Immature natural killer cell (primary cell): ENCODE results near the gene CNOT2. TPM values are rescaled to one million over a fixed set of nuclear protein-coding genes. Genes with fewer than 3 reads are reported as not detected.
"Not testable (repeated sequence)": the region's sequence is repeated elsewhere in the genome, so short reads cannot be mapped to it uniquely, and the experiment has no call there.

Experiments
- DNase-seq, 3 donors: peaks; one replicate each; pipeline ENCODE4 v3.0.0; 2022; ENCODE audit warnings: mixed read lengths in 1 of 3
- H3K27ac Mint-ChIP-seq, 6 donors: one replicate each; pipeline ENCODE4 v1.8.0; 2020; ENCODE audit warnings: mixed read lengths in 6 of 6, mild to moderate bottlenecking in 5 of 6, inconsistent platforms in 4 of 6, moderate library complexity in 3 of 6
- H3K27me3 Mint-ChIP-seq, 3 donors: one replicate each; pipeline ENCODE4 v1.8.0; 2020 to 2021; ENCODE audit warnings: low read depth in 3 of 3, mild to moderate bottlenecking in 3 of 3, mixed read lengths in 3 of 3, moderate library complexity in 3 of 3, inconsistent platforms in 1 of 3
- H3K36me3 Mint-ChIP-seq, 3 donors: one replicate each; pipeline ENCODE4 v1.8.0; 2020; ENCODE audit warnings: mixed read lengths in 3 of 3, inconsistent platforms in 2 of 3, mild to moderate bottlenecking in 2 of 3
- H3K4me1 Mint-ChIP-seq, 2 donors: one replicate each; pipeline ENCODE4 v1.8.0; 2020; ENCODE audit warnings: inconsistent platforms in 2 of 2, mild to moderate bottlenecking in 2 of 2, mixed read lengths in 2 of 2, moderate library complexity in 1 of 2
- H3K4me3 Mint-ChIP-seq, 5 donors: one replicate each; pipeline ENCODE4 v1.8.0; 2020; ENCODE audit warnings: mild to moderate bottlenecking in 5 of 5, mixed read lengths in 5 of 5, inconsistent platforms in 3 of 5, moderate library complexity in 3 of 5
- H3K9me3 Mint-ChIP-seq, 6 donors: one replicate each; pipeline ENCODE4 v1.8.0; 2020; ENCODE audit warnings: mild to moderate bottlenecking in 6 of 6, mixed read lengths in 6 of 6, inconsistent platforms in 4 of 6, moderate library complexity in 3 of 6
- polyA plus RNA-seq, 3 donors: library from polyadenylated mRNA; unstranded; fragments of 300-500 nt; fragmentation: Illumina TruSeq; gene quantifications; one replicate each; pipeline ENCODE4 v1.2.3, GENCODE V29; 2021

CNOT2 gene
- polyA plus RNA-seq, 3 donors from 2014 or later: 84.6 to 126 (median 114) TPM

GRCh38 chr12:70288817-70289216 is 45.6 kb downstream of the CNOT2 start:
- no peak for DNase-seq
- no peaks in the 10 kb centered on the region for H3K9me3 Mint-ChIP-seq
- peaks cover 41 to 64% of the 10 kb centered on the region in 2 donors for H3K4me1 Mint-ChIP-seq
- no peak overlapping the region for H3K4me3 Mint-ChIP-seq
- peak overlapping the region in 2 of 6 donors; percentile 5 to 43 for H3K27ac Mint-ChIP-seq
- peaks cover 0 to 14% (median 4%) of the 10 kb centered on the region in 3 donors for H3K27me3 Mint-ChIP-seq
- peaks cover 0 to 9% (median 4%) of the 10 kb centered on the region in 3 donors for H3K36me3 Mint-ChIP-seq

GRCh38 chr12:70290116-70290515 is 46.9 kb downstream of the CNOT2 start:
- DNase-seq: no peak
- Mint-ChIP-seq H3K4me1 (peaks cover 49 to 76% of the 10 kb centered on the region in 2 donors), H3K4me3 (no peak overlapping the region), H3K9me3 (no peaks in the 10 kb centered on the region), H3K36me3 (peaks cover 0 to 15% (median 4%) of the 10 kb centered on the region in 3 donors), H3K27ac (peak overlapping the region in 4 of 6 donors; percentile 5 to 66 (median 28)), H3K27me3 (peaks cover 0 to 11% (median 7%) of the 10 kb centered on the region in 3 donors)

GRCh38 chr12:70292017-70292776 is 49.0 kb downstream of the CNOT2 start:
- peaks cover 42 to 73% of the 10 kb centered on the region in 2 donors for H3K4me1 Mint-ChIP-seq
- peaks cover 0 to 6% (median 0%) of the 10 kb centered on the region in 3 donors for H3K36me3 Mint-ChIP-seq
- no peak overlapping the region for H3K4me3 Mint-ChIP-seq
- no peaks in the 10 kb centered on the region for H3K9me3 Mint-ChIP-seq
- H3K27me3 Mint-ChIP-seq: peaks cover 0 to 11% (median 7%) of the 10 kb centered on the region in 3 donors
- no peak for DNase-seq
- H3K27ac Mint-ChIP-seq: peak overlapping the region in 1 of 6 donors; percentile 47

GRCh38 chr12:70304684-70305555 is 61.7 kb downstream of the CNOT2 start:
- DNase-seq: peak in 1 of 3 donors; percentile 13
- H3K9me3 Mint-ChIP-seq, H3K27me3 Mint-ChIP-seq: not testable (repeated sequence)
- H3K36me3 Mint-ChIP-seq: peaks cover 0 to 16% (median 12%) of the 10 kb centered on the region in 3 donors
- H3K27ac Mint-ChIP-seq: peak overlapping the region; percentile 60 to 85 (median 76)
- peak overlapping the region; percentile 24 to 67 (median 52) for H3K4me3 Mint-ChIP-seq
- H3K4me1 Mint-ChIP-seq: peaks cover 53 to 72% of the 10 kb centered on the region in 2 donors

GRCh38 chr12:70305794-70306193 is 62.6 kb downstream of the CNOT2 start:
- Mint-ChIP-seq H3K36me3 (peaks cover 0 to 16% (median 12%) of the 10 kb centered on the region in 3 donors), H3K27me3 (peaks cover 0 to 5% (median 3%) of the 10 kb centered on the region in 3 donors), H3K9me3 (no peaks in the 10 kb centered on the region), H3K27ac (peak overlapping the region in 4 of 6 donors; percentile 22 to 85 (median 70)), H3K4me3 (no peak overlapping the region), H3K4me1 (peaks cover 51 to 80% of the 10 kb centered on the region in 2 donors)
- no peak for DNase-seq

- no peak overlapping the region for H3K4me3 Mint-ChIP-seq
- H3K27ac Mint-ChIP-seq: peak overlapping the region in 5 of 6 donors; percentile 11 to 61 (median 44)
- no peaks in the 10 kb centered on the region for H3K9me3 Mint-ChIP-seq
- H3K36me3 Mint-ChIP-seq: peaks cover 0 to 16% (median 12%) of the 10 kb centered on the region in 3 donors
- peaks cover 0 to 5% (median 3%) of the 10 kb centered on the region in 3 donors for H3K27me3 Mint-ChIP-seq
- no peak for DNase-seq
- peaks cover 45 to 77% of the 10 kb centered on the region in 2 donors for H3K4me1 Mint-ChIP-seq
Observed at GRCh38 chr12:70306676-70307075, 63.4 kb downstream of the CNOT2 start.

GRCh38 chr12:70307868-70308267 is 64.6 kb downstream of the CNOT2 start:
- no peaks in the 10 kb centered on the region for H3K9me3 Mint-ChIP-seq
- no peak overlapping the region for H3K4me3 Mint-ChIP-seq
- H3K36me3 Mint-ChIP-seq: peaks cover 0 to 16% (median 15%) of the 10 kb centered on the region in 3 donors
- peaks cover 0 to 5% (median 3%) of the 10 kb centered on the region in 3 donors for H3K27me3 Mint-ChIP-seq
- H3K27ac Mint-ChIP-seq: peak overlapping the region in 4 of 6 donors; percentile 36 to 61 (median 49)
- H3K4me1 Mint-ChIP-seq: peaks cover 44 to 78% of the 10 kb centered on the region in 2 donors
- no peak for DNase-seq

GRCh38 chr12:70309348-70309747 is 66.1 kb downstream of the CNOT2 start:
- peaks cover 0 to 9% (median 6%) of the 10 kb centered on the region in 3 donors for H3K36me3 Mint-ChIP-seq
- peaks cover 0 to 5% (median 3%) of the 10 kb centered on the region in 3 donors for H3K27me3 Mint-ChIP-seq
- H3K4me3 Mint-ChIP-seq: no peak overlapping the region
- no peaks in the 10 kb centered on the region for H3K9me3 Mint-ChIP-seq
- H3K27ac Mint-ChIP-seq: no peak overlapping the region
- no peak for DNase-seq
- peaks cover 41 to 79% of the 10 kb centered on the region in 2 donors for H3K4me1 Mint-ChIP-seq

GRCh38 chr12:70314145-70314544 is 70.9 kb downstream of the CNOT2 start:
- H3K4me3 Mint-ChIP-seq: no peak overlapping the region
- no peaks in the 10 kb centered on the region for H3K9me3 Mint-ChIP-seq

GRCh38 chr12:70317781-70318180 is 74.5 kb downstream of the CNOT2 start:
- Mint-ChIP-seq H3K36me3 (peaks cover 0 to 10% (median 3%) of the 10 kb centered on the region in 3 donors), H3K9me3 (no peaks in the 10 kb centered on the region), H3K27me3 (peaks cover 0 to 5% (median 3%) of the 10 kb centered on the region in 3 donors), H3K4me1 (peaks cover 45 to 83% of the 10 kb centered on the region in 2 donors), H3K4me3 (peak overlapping the region; percentile 42 to 65 (median 62)), H3K27ac (peak overlapping the region; percentile 35 to 73 (median 52))
- peak; percentile 39 to 61 (median 54) for DNase-seq

More at GRCh38 chr12:70314145-70314544, 70.9 kb downstream of the CNOT2 start:
- peaks cover 40 to 85% of the 10 kb centered on the region in 2 donors for H3K4me1 Mint-ChIP-seq
- H3K27me3 Mint-ChIP-seq: peaks cover 0 to 5% (median 3%) of the 10 kb centered on the region in 3 donors
- peaks cover 0 to 7% (median 0%) of the 10 kb centered on the region in 3 donors for H3K36me3 Mint-ChIP-seq
- DNase-seq: no peak
- H3K27ac Mint-ChIP-seq: peak overlapping the region in 1 of 6 donors; percentile 67

GRCh38 chr12:70319605-70320004 is 76.4 kb downstream of the CNOT2 start:
- Mint-ChIP-seq H3K27ac (no peak overlapping the region), H3K27me3 (peaks cover 0 to 6% (median 5%) of the 10 kb centered on the region in 3 donors), H3K4me3 (no peak overlapping the region), H3K4me1 (peaks cover 33 to 80% of the 10 kb centered on the region in 2 donors), H3K9me3 (no peaks in the 10 kb centered on the region), H3K36me3 (peaks cover 3 to 11% (median 4%) of the 10 kb centered on the region in 3 donors)
- DNase-seq: no peak

GRCh38 chr12:70321191-70321590 is 78.0 kb downstream of the CNOT2 start:
- Mint-ChIP-seq H3K36me3 (peaks cover 3 to 11% (median 9%) of the 10 kb centered on the region in 3 donors), H3K4me1 (peaks cover 28 to 73% of the 10 kb centered on the region in 2 donors), H3K27me3 (peaks cover 0 to 10% (median 7%) of the 10 kb centered on the region in 3 donors), H3K4me3 (no peak overlapping the region), H3K9me3 (no peaks in the 10 kb centered on the region), H3K27ac (no peak overlapping the region)
- no peak for DNase-seq

GRCh38 chr12:70327541-70327940 is 84.3 kb downstream of the CNOT2 start:
- peaks cover 8 to 20% (median 17%) of the 10 kb centered on the region in 3 donors for H3K36me3 Mint-ChIP-seq
- DNase-seq: no peak
- peaks cover 27 to 79% of the 10 kb centered on the region in 2 donors for H3K4me1 Mint-ChIP-seq
- peaks cover 0 to 7% (median 1%) of the 10 kb centered on the region in 3 donors for H3K27me3 Mint-ChIP-seq
- peak overlapping the region in 1 of 6 donors; percentile 29 for H3K27ac Mint-ChIP-seq
- no peak overlapping the region for H3K4me3 Mint-ChIP-seq
- H3K9me3 Mint-ChIP-seq: no peaks in the 10 kb centered on the region
